Lower leg skin (tissue), 3 donors: Measurements from ENCODE around the gene TSPAN32.

Experiments
- POLR2A ChIP-seq, 2 donors: fragments of 450-650 bp; IDR thresholded peaks; one replicate each; pipeline ENCODE4 v1.6.1; 2016 to 2017; ENCODE audit warnings: antibody characterized with exemption in 2 of 2, mild to moderate bottlenecking in 1 of 2, moderate library complexity in 1 of 2
- TF ChIP-seq, protein P1 (sequence below), 3 donors: fragments of 450-650 bp; IDR thresholded peaks; one replicate each; pipeline ENCODE4 v1.5.1; 2016; ENCODE audit warnings: antibody characterized with exemption in 3 of 3, mild to moderate bottlenecking in 3 of 3, moderate library complexity in 2 of 3

DNA sequence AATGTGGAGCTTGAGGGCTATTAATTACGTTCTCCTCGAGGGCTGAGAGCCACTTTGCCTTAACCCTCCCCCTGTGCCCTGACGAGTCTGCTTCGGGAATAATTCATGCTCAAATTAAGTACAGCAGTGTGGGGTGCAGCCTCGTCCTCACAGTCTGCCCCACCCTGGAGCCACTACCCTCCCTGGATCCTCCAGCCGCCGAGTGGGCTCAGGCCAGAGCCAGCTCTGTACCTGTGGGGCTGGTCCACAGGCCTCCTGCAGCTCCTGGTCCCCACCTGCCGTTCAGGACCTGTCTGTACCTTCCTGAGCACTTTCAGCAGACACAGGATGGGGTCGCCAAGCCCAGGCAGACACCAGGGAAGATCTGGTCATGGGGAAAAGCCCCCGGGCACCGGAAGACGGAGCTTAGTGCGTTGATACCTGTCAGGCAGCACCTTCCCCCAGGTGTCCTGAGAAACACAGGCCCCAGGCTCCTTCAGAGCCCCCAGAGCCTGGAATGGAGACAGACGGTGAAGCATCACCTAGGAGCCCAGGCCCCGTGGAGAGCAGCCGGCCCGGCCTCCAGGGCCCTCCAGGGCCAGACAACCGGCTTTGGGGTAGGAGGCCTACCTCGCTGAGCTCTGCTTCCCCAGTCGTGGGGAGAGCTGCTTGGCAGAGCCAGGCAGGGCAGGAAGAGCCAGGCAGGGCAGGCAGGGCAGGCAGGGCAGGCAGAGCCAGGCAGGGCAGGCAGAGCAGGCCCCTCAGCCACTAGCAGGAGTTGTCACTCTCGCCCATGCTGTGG lies 9.7 kb downstream of the TSPAN32 start:
- TF ChIP-seq POLR2A (IDR thresholded peaks at IDR 0.05): no peak
- TF ChIP-seq, protein P1, sequence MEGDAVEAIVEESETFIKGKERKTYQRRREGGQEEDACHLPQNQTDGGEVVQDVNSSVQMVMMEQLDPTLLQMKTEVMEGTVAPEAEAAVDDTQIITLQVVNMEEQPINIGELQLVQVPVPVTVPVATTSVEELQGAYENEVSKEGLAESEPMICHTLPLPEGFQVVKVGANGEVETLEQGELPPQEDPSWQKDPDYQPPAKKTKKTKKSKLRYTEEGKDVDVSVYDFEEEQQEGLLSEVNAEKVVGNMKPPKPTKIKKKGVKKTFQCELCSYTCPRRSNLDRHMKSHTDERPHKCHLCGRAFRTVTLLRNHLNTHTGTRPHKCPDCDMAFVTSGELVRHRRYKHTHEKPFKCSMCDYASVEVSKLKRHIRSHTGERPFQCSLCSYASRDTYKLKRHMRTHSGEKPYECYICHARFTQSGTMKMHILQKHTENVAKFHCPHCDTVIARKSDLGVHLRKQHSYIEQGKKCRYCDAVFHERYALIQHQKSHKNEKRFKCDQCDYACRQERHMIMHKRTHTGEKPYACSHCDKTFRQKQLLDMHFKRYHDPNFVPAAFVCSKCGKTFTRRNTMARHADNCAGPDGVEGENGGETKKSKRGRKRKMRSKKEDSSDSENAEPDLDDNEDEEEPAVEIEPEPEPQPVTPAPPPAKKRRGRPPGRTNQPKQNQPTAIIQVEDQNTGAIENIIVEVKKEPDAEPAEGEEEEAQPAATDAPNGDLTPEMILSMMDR (IDR thresholded peaks at IDR 0.05): no peak
